Left renal pelvis (tissue), 4 donors: Measurements from ENCODE around the gene PCNX3. TPM values are rescaled to one million over a fixed set of nuclear protein-coding genes. Genes with fewer than 3 reads are reported as not detected.

Experiments used
- DNase-seq, 4 donors: peaks; one replicate each; pipeline ENCODE4 v3.0.0-alpha.2; 2013; ENCODE audit warnings: low read depth in 4 of 4, low spot score in 3 of 4
- polyA plus RNA-seq, 4 donors: library from polyadenylated mRNA; unstranded; fragments of 120-200 nt; gene quantifications; one replicate each; pipeline ENCODE4 v1.2.1, GENCODE V29; 2013; ENCODE audit not compliant: insufficient read length in 4 of 4

PCNX3 gene
- polyA plus RNA-seq, 4 donors = 20.3 to 37.9 (median 28.1) TPM

DNA sequence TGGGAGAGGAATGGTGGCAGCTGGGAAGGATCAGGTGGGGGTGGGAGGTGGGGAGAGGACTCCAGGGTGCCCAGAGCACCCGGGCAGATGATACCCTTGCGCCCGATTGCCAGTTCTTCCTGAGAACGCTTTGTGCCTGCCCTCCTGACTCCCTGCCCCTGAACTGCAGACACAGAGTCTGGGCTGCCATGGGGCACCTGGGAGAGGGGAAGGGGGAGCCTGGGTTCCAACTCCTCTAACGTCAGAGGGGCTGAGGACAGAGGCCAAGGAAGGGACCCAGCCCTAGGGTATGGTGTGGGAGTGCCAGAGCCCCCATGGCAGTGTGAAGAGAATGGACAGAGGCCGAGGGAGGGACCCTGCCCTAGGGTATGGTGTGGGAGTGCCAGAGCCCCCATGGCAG is 19.1 kb upstream of the PCNX3 start:
- DNase-seq = no peak

DNA sequence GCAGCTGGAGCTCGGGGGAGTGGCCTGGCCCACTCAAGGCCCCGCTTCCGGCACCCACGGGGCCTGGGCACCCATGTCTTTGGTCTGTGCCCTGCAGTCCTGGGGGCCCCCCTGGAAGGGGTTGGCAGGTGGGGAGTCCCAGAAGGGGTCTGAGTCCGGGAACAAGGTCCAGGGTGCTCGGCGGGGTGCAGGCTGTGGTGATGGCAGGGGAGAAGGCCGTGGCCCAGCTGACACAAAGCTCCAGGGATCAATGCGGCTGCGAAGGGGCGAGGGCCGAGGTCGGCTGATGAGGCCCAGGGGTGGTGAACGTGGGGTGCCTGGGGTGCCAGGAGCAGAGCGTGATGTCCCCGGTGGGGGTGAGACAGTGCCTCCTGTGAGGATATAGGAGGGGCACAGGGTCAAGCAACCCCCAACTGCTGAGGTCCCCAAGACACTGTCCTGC is 17.3 kb upstream of the PCNX3 start:
- DNase-seq = no peak

DNA sequence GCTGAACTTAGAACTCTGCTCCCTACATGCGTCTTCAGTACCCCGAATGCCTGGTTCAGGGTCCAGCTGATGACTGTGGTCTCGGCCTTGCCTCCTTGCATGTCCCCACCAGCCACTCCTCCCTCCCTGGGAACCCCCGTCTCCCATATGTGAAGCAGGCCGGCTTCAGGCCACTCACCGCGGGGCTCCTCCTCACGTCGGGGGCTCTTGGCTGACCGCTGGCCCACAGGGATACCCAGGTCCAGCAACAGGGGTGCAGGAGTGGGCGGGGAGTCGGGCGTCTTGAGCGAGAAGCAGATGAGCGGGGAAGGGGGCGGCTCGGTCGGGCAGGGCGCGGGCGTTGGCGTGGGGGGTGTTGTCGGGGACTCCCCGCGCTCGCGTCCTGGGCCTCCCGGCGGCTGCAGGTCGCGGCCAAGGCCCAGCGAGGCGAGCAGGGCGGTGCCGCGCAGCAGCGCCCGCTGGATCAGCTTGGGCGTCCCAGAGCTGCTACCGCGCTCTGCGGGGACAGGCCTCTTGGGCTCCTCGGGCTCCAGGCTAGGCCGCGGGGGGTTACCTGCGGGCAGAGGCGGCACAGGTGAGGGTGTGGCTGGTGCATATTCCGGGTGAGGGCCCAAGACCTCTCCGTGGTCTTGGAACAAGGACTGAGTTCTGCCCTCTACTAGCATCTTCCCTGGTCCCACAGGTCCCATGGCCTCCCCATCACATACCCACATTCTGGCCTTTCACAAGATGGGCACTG is 16.2 kb upstream of the PCNX3 start:
- DNase-seq = no peak

DNA sequence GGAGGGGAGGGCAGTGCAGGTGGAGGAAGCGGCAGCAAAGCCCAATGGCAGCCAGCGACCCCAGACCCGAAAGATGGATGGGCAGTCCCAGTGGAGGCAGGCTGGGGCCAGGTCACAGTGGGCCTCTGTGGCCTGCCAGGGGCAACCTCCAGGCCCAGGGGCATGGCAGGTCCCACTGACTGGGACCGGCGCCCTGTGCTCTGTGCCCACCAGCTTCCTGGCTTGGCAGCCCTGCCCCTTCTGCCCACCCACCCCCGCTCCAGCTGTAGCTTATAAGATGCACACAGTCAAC is 15.7 kb upstream of the PCNX3 start:
- no peak for DNase-seq

DNA sequence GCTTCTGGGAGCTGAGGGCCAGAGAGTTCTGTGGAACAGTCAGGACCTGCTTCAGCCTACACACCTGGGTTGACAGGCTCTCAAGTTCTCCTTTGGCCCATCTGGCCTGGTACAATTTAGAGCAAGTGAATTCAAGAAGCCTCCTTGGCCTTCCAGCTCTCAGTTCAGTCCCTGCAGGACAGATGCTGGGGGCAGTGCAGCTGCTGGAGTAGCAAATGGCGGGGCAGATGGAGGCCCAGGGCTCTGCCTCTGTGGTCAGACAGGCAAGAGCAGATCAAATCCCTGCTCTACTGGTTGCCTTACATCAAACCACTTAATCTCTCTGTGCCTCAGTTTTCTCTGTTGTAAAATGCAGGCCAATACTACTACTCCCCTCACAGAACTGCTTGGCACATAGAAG is 11.3 kb upstream of the PCNX3 start:
- no peak for DNase-seq

DNA sequence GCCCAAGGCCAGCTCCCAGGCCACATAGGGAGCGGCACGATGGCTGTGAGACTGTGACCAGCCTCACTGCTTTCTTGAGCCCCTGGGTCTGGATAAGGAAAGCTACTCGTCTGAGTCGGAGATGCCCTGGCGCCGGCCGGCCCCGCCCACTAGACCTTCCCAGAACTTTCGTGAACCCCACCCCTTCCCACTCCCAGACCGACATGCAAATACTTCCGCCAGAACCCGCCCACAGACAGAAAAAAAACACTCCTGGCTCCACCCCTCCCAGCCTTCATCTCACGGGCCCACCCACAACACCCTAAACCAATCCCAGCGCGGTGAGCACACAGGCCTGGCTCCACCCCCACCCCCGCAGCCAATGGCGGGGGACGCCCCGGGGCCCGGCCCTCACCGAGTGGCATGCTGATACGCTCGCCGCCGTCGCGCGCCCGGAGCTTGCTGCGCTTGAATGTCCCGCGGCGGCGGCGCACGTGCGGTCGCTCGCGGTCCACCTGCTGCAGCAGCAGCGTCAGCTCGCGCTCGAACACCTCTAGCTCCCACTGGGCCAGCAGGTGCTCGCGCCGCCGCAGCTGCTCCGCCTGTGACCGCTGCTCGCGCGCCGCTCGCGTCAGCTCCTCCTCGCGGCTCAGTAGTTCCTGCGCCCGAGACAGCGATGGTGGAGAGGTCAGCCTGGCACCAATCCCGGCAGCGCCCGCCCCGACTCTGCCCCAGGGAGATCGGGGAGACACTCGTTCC is 8.5 kb upstream of the PCNX3 start:
- peak; percentile 82 to 91 (median 87) for DNase-seq

DNA sequence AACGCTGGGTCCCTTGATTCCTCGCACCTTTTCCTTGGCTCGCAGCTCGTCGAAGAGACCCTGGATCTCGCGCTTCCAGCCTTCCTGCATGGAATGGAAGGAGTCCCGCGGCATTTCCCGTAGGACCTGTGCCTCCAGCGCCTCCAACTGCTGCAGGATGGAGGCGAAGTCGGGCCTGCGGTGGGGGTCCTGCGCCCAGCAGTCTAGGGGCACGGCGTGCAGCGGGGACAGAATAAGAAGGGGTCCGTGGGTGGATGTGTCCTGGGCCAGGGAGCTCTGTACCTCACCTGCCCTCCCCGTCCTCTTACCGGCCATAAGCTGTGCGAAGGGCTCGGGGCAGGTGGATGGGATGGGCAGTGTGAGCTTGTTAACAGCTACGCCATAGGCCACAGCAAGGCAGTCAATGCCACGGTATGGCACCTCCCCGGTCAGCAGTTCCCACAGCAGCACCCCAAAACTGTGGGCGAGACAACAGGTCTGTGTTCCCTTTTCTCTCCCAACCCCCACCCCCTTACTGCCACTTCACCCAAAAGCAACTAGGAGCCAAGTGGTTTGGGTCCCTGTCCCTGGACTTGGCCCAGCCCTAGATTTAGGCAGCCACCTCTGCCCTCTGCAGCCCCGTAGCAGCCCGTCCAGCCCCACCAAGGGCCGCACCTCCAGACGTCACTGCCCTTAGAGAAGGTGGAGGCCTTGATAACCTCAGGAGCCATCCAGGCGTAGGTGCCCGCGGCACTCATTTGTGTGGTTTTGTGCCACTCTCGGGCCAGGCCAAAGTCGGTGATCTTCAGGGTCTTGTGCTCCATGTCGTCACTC is 7.8 kb upstream of the PCNX3 start:
- no peak for DNase-seq

DNA sequence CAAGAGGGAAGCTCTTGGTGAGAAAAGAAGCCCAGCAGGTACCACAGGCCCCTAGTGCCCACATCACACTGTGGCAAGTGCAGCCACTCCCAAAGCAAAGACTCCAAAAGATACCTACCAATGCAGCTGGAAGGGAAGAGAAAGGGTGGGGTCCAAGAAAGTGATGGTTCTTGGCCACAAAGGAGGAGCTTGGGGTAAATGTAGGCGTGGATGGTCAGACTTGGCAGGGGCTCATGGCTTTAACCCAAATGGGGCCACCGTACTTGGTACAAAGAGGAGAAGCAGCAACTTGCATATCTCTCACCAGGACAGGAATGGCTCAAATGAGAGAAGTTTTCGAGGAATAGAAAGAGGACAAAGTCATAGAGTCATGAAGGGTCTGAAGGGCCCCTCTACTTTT is 6.3 kb upstream of the PCNX3 start:
- no peak for DNase-seq

DNA sequence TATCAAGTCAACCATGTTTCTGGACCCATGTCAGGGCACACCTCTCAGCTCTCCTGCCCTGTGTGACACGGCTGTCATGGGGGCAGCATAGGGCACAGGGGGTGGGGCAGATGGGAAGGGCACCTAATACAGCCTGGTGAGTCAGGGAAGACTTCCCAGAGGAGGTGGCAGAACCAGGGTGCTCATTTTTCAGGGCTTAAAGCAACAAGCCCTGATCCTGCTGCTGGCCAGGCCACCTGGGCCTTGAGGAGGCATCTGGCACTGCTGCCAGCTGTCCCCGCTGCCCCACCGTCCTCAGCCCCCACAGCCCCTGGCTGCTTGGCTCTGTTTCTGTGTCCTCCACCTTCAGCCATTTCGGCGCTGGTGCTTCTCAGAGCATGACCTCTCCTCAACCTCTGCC is 5.9 kb upstream of the PCNX3 start:
- DNase-seq = no peak

DNA sequence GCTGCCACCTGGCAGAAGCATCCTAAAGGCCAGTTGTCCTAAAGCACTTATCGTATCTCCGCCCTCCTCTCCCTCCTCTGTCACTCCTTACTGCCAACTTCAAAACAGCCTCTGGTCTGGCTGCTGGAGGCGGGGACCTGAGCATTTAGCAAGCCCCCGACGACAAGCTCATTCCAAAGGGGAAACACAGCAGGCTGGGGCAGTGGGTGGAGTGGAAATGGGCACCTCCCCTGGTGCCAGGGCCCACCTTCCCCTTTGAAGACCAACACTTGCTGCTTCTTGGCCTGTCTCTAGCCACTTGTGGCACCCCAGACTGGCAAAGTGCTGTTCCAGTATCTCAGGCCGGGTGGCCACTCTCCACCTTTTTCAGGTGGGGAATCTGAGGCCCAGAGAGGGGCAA is 5.2 kb upstream of the PCNX3 start:
- no peak for DNase-seq

DNA sequence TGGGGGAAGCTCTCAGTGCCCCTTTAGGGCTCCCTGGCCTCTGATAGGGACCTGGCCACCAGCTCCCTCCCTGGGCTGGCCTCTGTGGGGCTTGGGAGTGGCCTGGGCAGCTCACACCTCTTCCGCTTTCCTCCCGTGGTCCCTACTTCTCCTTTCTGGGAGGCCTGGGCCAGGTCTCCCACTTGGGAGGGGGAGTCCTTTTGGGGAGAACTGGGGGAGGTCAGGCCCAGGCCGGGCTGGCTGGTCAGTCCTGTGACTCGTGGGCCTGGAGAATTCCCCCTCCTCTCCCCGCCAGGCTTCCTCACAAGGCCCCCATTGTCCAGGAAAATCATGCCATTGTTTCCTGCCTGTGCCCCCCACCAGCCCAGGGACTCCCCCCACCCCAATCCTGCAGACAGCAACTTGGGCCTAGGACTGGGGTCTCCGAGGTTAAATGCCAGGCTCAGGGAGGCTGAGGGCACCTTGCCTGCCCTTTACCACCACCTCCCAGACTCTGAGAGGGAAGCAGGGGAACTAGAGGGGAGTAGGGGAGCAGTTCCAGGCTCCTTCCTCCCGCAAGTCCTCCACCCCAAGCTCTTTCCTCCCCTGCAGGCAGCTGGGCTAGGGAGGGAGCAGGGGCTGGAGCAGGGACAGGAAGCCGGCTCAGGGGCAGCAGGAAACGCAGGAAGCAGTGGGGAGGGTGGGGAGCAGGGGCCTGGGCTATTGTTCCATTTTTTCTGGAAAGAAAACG is 4.4 kb upstream of the PCNX3 start:
- no peak for DNase-seq

DNA sequence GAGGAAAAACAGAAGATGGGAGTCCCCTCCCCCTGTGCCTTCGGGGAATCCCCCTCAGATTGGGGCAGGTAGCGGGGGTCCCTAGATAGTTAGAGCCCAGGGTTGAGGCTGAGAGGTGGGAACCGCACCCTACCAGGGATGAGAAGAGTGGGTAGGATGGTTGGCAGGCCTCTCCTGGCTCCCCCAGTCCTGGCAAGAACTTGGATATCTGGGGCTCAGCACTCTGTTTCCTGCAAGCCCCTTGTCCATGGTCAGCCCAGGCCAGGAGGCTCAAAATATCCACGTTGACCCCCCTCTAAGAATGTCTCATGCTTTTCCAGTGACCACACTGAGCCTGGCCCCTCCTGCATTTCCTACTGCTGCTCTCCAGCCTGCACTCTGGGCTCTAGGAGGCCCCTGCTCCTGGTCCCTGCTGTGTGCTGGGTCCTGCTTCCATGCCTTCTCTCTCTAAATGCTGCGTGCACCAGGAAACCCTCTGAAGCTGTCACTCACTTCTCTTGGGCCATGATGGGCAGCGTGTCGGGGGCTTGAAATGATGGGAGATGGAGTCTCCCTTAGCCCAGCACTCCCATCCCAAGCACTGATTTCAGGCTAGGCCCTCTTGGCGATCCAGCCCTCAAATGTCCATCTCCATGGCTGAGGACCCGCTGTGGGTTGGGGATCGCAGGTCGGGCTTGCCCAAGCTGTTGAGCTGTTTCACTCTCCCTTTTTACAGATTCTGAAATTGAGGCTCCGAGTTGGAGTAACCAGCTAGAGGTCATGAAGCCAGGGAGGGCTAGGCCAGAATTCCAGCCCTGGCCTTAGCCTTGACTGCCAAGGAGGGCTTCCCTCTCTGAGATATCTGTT is 3.6 kb upstream of the PCNX3 start:
- DNase-seq = no peak

DNA sequence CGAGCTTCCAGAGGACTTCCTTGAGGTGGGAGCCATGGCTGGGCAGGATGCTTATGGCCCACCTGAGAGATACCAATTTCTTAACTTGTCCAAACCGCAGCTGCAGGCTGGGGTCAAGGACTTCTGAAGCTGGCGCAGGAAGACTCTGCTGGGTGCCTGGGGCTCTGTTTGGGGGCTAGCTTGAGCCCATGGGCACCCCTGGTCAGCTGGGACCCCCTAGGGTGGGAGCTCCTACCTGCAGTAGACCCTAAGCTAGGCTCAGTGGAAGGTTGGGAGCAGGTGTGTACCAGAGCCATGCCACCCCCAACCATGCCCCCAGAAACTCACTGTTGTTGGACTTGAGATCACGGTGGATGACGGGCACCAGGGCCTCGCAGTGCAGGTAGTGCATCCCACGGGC is 2.9 kb upstream of the PCNX3 start:
- no peak for DNase-seq

DNA sequence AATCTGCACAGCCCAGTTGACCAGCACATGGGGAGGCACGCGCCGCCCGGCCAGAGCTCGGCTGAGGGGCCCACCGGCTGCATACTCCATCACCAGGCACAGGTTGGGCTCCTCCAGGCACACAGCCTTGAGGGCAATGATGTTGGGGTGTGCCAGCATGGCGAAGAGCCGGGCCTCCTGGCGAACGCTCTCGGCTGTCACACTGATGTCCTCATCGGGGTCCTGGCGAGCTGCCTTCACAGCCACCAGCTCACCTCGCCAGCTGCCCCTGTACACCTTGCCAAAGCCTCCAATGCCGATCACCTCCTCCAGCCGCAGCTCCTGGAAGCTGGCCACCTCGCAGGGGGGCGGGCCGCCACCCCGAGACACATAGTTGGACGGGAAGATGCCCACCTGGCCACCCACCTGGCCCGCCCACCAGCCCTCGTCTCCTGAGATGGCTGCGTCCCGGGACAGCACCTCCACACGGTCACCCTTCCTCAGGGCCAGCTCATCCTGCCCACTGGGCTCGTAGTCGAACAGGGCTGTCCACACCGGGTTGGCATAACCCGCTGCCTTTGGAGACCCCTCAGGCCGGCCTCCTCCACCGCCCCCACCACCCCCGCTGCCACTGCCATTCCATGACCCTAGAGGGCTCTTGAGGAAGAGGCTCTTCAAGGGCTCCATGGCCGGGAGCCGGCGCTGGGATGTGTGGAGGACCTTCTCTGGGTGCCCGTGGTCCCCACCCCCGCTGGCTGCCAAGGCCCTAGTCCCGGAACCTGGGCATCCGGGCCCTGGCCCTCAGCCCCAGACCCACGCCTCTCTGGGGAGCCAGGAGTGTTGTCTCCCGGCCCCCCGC is 2.3 kb upstream of the PCNX3 start:
- no peak for DNase-seq

DNA sequence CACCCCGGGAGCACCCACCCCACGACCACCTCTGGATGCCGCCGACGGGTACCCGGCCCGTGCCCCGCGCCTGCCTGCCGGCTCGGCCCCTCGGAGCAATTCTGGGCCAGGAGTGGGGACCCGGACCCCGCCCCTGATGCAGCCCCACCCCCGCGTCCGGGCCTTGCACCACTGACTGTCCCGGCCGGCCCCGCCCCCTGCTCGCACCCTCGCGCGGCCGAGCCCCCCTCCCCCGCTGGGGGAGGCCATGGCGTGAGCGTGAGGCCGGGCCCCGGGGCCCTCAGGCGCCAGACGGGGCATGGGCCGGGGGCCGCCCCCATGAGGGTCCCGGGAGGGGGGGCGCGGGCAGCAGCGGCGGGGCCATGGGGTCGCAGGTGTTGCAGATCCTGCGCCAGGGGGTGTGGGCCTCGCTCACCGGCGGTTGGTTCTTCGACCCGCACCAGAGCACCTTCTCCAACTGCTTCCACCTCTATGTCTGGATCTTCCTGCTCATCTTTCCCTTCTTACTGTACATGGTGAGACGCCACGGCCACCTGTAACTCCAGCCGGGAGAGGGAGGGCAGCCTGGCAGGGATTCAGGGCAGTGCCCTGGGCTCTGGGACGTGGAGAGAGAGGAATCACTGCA is 486 bp downstream of the PCNX3 start:
- DNase-seq = no peak

DNA sequence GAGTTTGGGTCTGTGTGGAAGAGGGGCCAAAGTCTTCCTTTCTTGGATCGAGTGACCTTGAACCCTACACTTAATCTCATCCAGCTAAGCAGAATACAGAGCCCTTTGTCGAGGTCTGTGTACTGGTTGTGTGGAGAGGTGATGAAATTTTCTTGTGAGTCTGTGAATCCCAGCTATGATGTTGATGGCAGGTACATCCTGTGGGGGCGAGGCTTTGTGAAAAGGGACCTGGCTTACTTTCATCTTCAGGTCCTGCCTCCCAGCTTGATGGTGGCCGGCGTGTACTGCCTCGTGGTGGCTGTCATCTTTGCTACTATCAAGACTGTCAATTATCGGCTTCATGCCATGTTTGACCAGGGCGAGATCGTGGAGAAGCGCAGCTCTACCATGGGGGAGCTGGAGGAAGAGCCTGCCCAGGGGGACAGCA is 1.0 kb downstream of the PCNX3 start:
- no peak for DNase-seq

DNA sequence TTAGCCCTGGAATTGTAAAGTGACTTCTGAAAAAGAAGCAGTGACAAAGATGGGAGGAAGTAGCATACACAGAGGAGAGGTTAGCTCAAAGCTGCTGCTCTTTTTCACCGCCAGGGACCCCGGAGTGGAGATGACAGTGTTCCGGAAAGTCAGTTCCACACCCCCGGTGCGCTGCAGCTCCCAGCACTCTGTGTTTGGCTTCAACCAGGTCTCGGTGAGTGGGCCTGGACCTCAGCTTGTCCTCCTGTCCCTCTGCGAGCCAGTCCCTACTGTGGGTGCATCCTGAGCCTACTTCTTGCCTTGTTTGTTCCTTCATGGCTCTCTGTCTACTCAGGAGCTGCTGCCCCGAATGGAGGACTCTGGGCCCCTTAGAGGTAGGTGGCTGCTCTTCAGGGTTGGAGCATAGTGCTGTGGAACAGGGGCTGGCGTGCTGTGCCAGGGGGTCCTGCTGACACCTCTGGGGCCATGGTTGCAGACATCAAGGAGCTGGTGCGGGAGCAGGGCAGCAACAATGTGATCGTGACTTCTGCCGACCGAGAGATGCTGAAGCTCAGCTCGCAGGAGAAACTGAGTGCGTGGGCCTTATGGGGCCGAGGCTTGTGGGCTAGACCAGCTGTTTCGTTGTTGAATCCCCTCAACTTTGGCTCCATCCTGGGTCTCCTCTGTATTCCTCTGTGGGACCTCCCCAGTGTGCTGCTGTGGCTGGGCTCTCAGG is 1.7 kb downstream of the PCNX3 start:
- DNase-seq = no peak
